SK-N-SH treated with all-trans-retinoic acid at 6 μM for 48 hours (cell line): ENCODE measurements around the gene LRIG2.

ENCODE experiments used
- ATAC-seq: fragments of 200-7000 bp; cut with Tn5 transposase; 3 replicates; pipeline ENCODE4 v1.9.1; 2020; ENCODE audit warnings: mild to moderate bottlenecking, moderate library complexity
- ARNTL ChIP-seq: fragments of 450-650 bp; formaldehyde crosslinking; IDR thresholded peaks from 2 replicates; pipeline ENCODE4 v1.5.0; 2020; ENCODE audit warnings: low read depth, mild to moderate bottlenecking, moderate library complexity, borderline replicate concordance
- CSDC2 ChIP-seq: fragments of 250-450 bp; sonication (Bioruptor Pico); IDR thresholded peaks from 2 replicates; pipeline ENCODE4 v1.5.0; 2020; ENCODE audit warnings: mild to moderate bottlenecking, moderate library complexity
- ESRRG ChIP-seq: fragments of 250-450 bp; sonication (Bioruptor Pico); IDR thresholded peaks from 2 replicates; pipeline ENCODE4 v1.6.1; 2021; ENCODE audit warnings: mild to moderate bottlenecking
- GLIS3 ChIP-seq: fragments of 250-450 bp; sonication (Bioruptor Pico); IDR thresholded peaks from 2 replicates; pipeline ENCODE4 v1.5.0; 2020; ENCODE audit warnings: mild to moderate bottlenecking, moderate library complexity
- OSR1 ChIP-seq: fragments of 250-450 bp; sonication (Bioruptor Pico); IDR thresholded peaks from 2 replicates; pipeline ENCODE4 v1.8.0; 2022; ENCODE audit warnings: moderate library complexity, mild to moderate bottlenecking, inconsistent platforms
- PPARA ChIP-seq: fragments of 250-450 bp; sonication (Bioruptor Pico); IDR thresholded peaks from 2 replicates; pipeline ENCODE4 v1.5.0; 2020; ENCODE audit warnings: mild to moderate bottlenecking, borderline replicate concordance
- RARB ChIP-seq: fragments of 250-450 bp; sonication (Bioruptor Pico); IDR thresholded peaks from 2 replicates; pipeline ENCODE4 v1.8.0; 2021; ENCODE audit warnings: mild to moderate bottlenecking, moderate library complexity
- SNAI2 ChIP-seq: fragments of 250-450 bp; sonication (Bioruptor Pico); IDR thresholded peaks from 2 replicates; pipeline ENCODE4 v1.5.0; 2020; ENCODE audit warnings: mild to moderate bottlenecking, moderate library complexity
- TCF4 ChIP-seq: fragments of 250-450 bp; sonication (Bioruptor Pico); IDR thresholded peaks from 2 replicates; pipeline ENCODE4 v1.8.0; 2021; ENCODE audit warnings: mild to moderate bottlenecking, moderate library complexity, borderline replicate concordance
- TOX ChIP-seq: fragments of 250-450 bp; sonication (Bioruptor Pico); IDR thresholded peaks from 2 replicates; pipeline ENCODE4 v1.8.0; 2021; ENCODE audit warnings: mild to moderate bottlenecking, moderate library complexity, borderline replicate concordance
- ZC3H10 ChIP-seq: fragments of 250-450 bp; sonication (Bioruptor Pico); IDR thresholded peaks from 2 replicates; pipeline ENCODE4 v1.5.1; 2021; ENCODE audit warnings: mild to moderate bottlenecking, moderate library complexity
- ZFP3 ChIP-seq: fragments of 250-450 bp; sonication (Bioruptor Pico); IDR thresholded peaks from 2 replicates; pipeline ENCODE4 v1.5.0; 2020; ENCODE audit warnings: mild to moderate bottlenecking, moderate library complexity
- ZNF70 ChIP-seq: fragments of 450-650 bp; formaldehyde crosslinking; IDR thresholded peaks from 2 replicates; pipeline ENCODE4 v1.5.0; 2020; ENCODE audit warnings: mild to moderate bottlenecking, moderate library complexity
- ZNF8 ChIP-seq: fragments of 450-650 bp; formaldehyde crosslinking; IDR thresholded peaks from 2 replicates; pipeline ENCODE4 v1.5.0; 2020; ENCODE audit warnings: mild to moderate bottlenecking, moderate library complexity
- TF ChIP-seq, protein P1 (sequence below): fragments of 250-450 bp; sonication (Bioruptor Pico); IDR thresholded peaks from 2 replicates; pipeline ENCODE4 v1.5.0; 2020; ENCODE audit warnings: mild to moderate bottlenecking, moderate library complexity
- TF ChIP-seq, protein P2 (sequence below): fragments of 250-450 bp; sonication (Bioruptor Pico); IDR thresholded peaks from 2 replicates; pipeline ENCODE4 v1.8.0; 2021; ENCODE audit warnings: low read depth, mild to moderate bottlenecking, moderate library complexity, borderline replicate concordance
- TF ChIP-seq, protein P3 (sequence below): fragments of 250-450 bp; sonication (Bioruptor Pico); IDR thresholded peaks from 2 replicates; pipeline ENCODE4 v1.5.1; 2021; ENCODE audit warnings: mild to moderate bottlenecking, moderate library complexity
- TF ChIP-seq, protein P4 (sequence below): fragments of 250-450 bp; sonication (Bioruptor Pico); IDR thresholded peaks from 2 replicates; pipeline ENCODE4 v1.5.1; 2020; ENCODE audit warnings: low read depth, mild to moderate bottlenecking, moderate library complexity

The LRIG2 gene

DNA sequence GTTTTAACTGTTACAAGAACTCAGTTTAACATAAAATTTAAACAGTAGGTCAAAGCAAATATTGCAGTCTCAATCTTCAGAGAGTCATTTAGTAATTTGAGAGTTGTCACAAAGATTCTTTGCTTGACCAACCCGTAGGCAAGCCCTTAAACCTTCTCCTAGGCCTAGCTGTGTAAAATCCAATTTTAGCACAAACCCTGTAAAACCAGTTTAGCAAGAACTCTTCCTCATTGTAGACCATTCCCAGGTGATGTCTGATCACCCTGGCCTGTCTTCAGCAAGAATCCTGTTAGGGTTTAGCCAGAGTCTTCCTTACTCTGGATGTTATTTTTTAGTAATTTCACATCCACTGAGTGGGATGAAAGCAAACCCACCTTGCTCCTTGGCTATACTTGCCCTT lies 30.1 kb downstream of the LRIG2 start (continued):
- TF ChIP-seq, protein P1, sequence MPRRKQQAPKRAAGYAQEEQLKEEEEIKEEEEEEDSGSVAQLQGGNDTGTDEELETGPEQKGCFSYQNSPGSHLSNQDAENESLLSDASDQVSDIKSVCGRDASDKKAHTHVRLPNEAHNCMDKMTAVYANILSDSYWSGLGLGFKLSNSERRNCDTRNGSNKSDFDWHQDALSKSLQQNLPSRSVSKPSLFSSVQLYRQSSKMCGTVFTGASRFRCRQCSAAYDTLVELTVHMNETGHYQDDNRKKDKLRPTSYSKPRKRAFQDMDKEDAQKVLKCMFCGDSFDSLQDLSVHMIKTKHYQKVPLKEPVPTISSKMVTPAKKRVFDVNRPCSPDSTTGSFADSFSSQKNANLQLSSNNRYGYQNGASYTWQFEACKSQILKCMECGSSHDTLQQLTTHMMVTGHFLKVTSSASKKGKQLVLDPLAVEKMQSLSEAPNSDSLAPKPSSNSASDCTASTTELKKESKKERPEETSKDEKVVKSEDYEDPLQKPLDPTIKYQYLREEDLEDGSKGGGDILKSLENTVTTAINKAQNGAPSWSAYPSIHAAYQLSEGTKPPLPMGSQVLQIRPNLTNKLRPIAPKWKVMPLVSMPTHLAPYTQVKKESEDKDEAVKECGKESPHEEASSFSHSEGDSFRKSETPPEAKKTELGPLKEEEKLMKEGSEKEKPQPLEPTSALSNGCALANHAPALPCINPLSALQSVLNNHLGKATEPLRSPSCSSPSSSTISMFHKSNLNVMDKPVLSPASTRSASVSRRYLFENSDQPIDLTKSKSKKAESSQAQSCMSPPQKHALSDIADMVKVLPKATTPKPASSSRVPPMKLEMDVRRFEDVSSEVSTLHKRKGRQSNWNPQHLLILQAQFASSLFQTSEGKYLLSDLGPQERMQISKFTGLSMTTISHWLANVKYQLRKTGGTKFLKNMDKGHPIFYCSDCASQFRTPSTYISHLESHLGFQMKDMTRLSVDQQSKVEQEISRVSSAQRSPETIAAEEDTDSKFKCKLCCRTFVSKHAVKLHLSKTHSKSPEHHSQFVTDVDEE = no peak
- no peak for TF ChIP-seq TOX (CRISPR knock-in tag)
- TF ChIP-seq ZC3H10 (CRISPR knock-in tag) = no peak
- TF ChIP-seq GLIS3 (CRISPR knock-in tag) = no peak
- TF ChIP-seq CSDC2 (CRISPR knock-in tag) = no peak
- TF ChIP-seq SNAI2 (CRISPR knock-in tag) = no peak
- TF ChIP-seq ZFP3 (CRISPR knock-in tag) = no peak

DNA sequence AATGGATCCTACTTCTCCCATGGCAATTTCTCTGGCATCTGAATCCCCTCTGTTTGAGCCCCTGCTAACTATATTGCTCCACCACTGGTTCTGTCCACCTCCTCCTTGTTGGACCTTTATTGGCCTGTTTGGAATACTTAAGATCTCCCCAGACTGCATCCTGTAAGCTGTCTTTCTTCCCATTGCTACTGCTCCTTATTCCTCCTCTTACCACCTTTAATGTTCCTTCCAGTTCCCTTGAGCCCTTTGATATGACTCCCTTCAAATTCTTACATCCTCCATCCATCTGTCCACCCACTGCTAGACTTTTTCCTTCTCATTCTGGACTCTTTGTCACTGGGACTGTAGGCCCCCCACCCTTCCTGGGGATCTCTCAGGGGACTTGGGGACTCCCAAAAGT lies 31.0 kb downstream of the LRIG2 start:
- ATAC-seq = no peak
- TF ChIP-seq, protein P2, sequence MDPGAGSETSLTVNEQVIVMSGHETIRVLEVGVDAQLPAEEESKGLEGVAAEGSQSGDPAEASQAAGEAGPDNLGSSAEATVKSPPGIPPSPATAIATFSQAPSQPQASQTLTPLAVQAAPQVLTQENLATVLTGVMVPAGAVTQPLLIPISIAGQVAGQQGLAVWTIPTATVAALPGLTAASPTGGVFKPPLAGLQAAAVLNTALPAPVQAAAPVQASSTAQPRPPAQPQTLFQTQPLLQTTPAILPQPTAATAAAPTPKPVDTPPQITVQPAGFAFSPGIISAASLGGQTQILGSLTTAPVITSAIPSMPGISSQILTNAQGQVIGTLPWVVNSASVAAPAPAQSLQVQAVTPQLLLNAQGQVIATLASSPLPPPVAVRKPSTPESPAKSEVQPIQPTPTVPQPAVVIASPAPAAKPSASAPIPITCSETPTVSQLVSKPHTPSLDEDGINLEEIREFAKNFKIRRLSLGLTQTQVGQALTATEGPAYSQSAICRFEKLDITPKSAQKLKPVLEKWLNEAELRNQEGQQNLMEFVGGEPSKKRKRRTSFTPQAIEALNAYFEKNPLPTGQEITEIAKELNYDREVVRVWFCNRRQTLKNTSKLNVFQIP (CRISPR knock-in tag) = no peak
- no peak for TF ChIP-seq TCF4 (CRISPR knock-in tag)
- no peak for TF ChIP-seq ARNTL (CRISPR knock-in tag)
- TF ChIP-seq, protein P3, sequence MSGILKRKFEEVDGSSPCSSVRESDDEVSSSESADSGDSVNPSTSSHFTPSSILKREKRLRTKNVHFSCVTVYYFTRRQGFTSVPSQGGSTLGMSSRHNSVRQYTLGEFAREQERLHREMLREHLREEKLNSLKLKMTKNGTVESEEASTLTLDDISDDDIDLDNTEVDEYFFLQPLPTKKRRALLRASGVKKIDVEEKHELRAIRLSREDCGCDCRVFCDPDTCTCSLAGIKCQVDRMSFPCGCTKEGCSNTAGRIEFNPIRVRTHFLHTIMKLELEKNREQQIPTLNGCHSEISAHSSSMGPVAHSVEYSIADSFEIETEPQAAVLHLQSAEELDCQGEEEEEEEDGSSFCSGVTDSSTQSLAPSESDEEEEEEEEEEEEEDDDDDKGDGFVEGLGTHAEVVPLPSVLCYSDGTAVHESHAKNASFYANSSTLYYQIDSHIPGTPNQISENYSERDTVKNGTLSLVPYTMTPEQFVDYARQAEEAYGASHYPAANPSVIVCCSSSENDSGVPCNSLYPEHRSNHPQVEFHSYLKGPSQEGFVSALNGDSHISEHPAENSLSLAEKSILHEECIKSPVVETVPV (CRISPR knock-in tag) = no peak
- TF ChIP-seq ESRRG = no peak
- no peak for TF ChIP-seq ZNF8 (CRISPR knock-in tag)
- TF ChIP-seq CSDC2 (CRISPR knock-in tag) = no peak
- no peak for TF ChIP-seq PPARA (CRISPR knock-in tag)
- TF ChIP-seq, protein P1 = no peak
- TF ChIP-seq GLIS3 (CRISPR knock-in tag) = no peak
- TF ChIP-seq, all 23 proteins: peak for 0

DNA sequence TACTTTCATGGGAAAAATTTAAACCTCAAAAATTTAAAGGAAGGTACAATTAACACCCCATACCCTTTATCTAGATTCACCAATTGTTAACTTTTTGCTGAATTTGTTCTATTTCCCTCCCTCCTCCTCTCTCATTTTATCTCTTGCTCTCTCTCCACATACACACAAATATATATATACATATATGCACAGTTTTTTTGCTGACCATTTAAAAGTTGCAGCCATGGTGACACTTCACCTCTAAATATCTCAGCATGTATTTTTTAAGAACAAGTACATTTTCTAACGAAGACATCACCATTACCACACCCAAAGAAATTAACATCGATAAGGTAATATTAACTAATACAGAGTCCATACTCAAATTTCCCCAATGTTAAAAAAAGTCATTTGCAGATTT lies 33.9 kb downstream of the LRIG2 start:
- TF ChIP-seq GLIS3 (CRISPR knock-in tag) = no peak
- TF ChIP-seq SNAI2 (CRISPR knock-in tag) = no peak
- TF ChIP-seq, protein P3 (CRISPR knock-in tag) = no peak
- TF ChIP-seq, protein P1 = no peak
- TF ChIP-seq OSR1 (CRISPR knock-in tag) = no peak
- no peak for TF ChIP-seq RARB (CRISPR knock-in tag)
- no peak for TF ChIP-seq ZNF70 (CRISPR knock-in tag)
- no peak for TF ChIP-seq ZFP3 (CRISPR knock-in tag)
- no peak for TF ChIP-seq TCF4 (CRISPR knock-in tag)
- no peak for TF ChIP-seq CSDC2 (CRISPR knock-in tag)
- no peak for TF ChIP-seq ZC3H10 (CRISPR knock-in tag)
- TF ChIP-seq, protein P4, sequence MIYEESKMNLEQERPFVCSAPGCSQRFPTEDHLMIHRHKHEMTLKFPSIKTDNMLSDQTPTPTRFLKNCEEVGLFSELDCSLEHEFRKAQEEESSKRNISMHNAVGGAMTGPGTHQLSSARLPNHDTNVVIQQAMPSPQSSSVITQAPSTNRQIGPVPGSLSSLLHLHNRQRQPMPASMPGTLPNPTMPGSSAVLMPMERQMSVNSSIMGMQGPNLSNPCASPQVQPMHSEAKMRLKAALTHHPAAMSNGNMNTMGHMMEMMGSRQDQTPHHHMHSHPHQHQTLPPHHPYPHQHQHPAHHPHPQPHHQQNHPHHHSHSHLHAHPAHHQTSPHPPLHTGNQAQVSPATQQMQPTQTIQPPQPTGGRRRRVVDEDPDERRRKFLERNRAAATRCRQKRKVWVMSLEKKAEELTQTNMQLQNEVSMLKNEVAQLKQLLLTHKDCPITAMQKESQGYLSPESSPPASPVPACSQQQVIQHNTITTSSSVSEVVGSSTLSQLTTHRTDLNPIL (CRISPR knock-in tag) = no peak
- TF ChIP-seq PPARA (CRISPR knock-in tag) = no peak
- no peak for TF ChIP-seq ESRRG
- ATAC-seq = no peak
